GM12878 (cell line): ENCODE results near the gene FAM163B. TPM values are rescaled to one million over a fixed set of nuclear protein-coding genes. Genes with fewer than 3 reads are reported as not detected.

Experiments
- ATAC-seq: fragments of 200-7000 bp; cut with Tn5 transposase; 3 replicates; pipeline ENCODE4 v1.9.1; 2020; ENCODE audit warnings: mild to moderate bottlenecking, moderate library complexity
- BruUV-seq: library from RNA; stranded (reverse); fragments of 400-500 nt; replicated peaks from 2 replicates; lab custom pipeline; 2021; lab: Mats Ljungman, UMichigan
- CTCF ChIA-PET: fragments of 300-600 bp; sonication (Branson Sonifier 250); formaldehyde crosslinking; extraction: SDS; loops from one replicate; lab custom pipeline; 2021; ENCODE audit warnings: inconsistent platforms; lab: Yijun Ruan, JAX
- POLR2A ChIA-PET: fragments of 350-600 bp; formaldehyde crosslinking; extraction: SDS; loops from one replicate; lab custom pipeline; 2021; ENCODE audit warnings: inconsistent platforms; lab: Charles Lee
- RAD21 ChIA-PET: fragments of 300-600 bp; sonication (Branson Sonifier 250); formaldehyde crosslinking; loops from one replicate; lab custom pipeline; 2023; ENCODE audit warnings: antibody characterized with exemption; ENCODE audit not compliant: unreplicated experiment; lab: Charles Lee
- SMC1A ChIA-PET: fragments of 300-600 bp; sonication (Branson Sonifier 250); formaldehyde crosslinking; loops from one replicate; lab custom pipeline; 2023; ENCODE audit not compliant: unreplicated experiment, uncharacterized antibody; lab: Charles Lee
- DNase-seq: peaks from one replicate; pipeline ENCODE4 v3.0.0-alpha.2; 2011; ENCODE audit warnings: low read depth, low spot score
- FAIRE-seq: peaks from 3 replicates; lab custom pipeline; 2011; peaks lifted over from hg19 to GRCh38; lab: Jason Lieb, UNC
- H2AFZ ChIP-seq: 2 replicates; pipeline ENCODE4 v1.6.0; 2011; ENCODE audit warnings: low read depth, low read length, control low read depth; ENCODE audit not compliant: control insufficient read depth
- H3K27ac ChIP-seq: 2 replicates; pipeline ENCODE4 v1.5.1; 2011; ENCODE audit warnings: control low read depth; ENCODE audit not compliant: control insufficient read depth, insufficient read depth
- H3K27me3 ChIP-seq, 2 experiments: replicated peaks in 1 of 2; 2 replicates each; pipeline versions ENCODE4 v1.6.0 to v1.6.1; 2011; ENCODE audit warnings: low read length in 1 of 2; ENCODE audit not compliant: control insufficient read depth in 2 of 2, insufficient read depth in 2 of 2
- H3K36me3 ChIP-seq, 2 experiments: 2 replicates each; pipeline ENCODE4 v1.5.1; 2011; ENCODE audit warnings: low read length in 1 of 2; ENCODE audit not compliant: control insufficient read depth in 2 of 2, insufficient read depth in 2 of 2
- H3K4me1 ChIP-seq: 2 replicates; pipeline ENCODE4 v1.6.1; 2011; ENCODE audit warnings: mild to moderate bottlenecking, low read length, moderate library complexity, mixed read lengths; ENCODE audit not compliant: control insufficient read depth, insufficient read depth
- H3K4me2 ChIP-seq: 2 replicates; pipeline ENCODE4 v1.6.0; 2011; ENCODE audit warnings: control low read depth; ENCODE audit not compliant: control insufficient read depth, insufficient read depth
- H3K4me3 ChIP-seq: fragments of 200-600 bp; sonication (generic); 2 replicates; pipeline ENCODE4 v1.5.1; 2016
- H3K79me2 ChIP-seq: 2 replicates; pipeline ENCODE4 v1.6.0; 2011; ENCODE audit warnings: low read length; ENCODE audit not compliant: control insufficient read depth, insufficient read depth
- H3K9ac ChIP-seq: 2 replicates; pipeline ENCODE4 v1.8.0; 2011; ENCODE audit warnings: low read length, control low read depth, mixed read lengths; ENCODE audit not compliant: control insufficient read depth, insufficient read depth
- H3K9me3 ChIP-seq: replicated peaks from 3 replicates; pipeline ENCODE4 v1.5.1; 2011; ENCODE audit warnings: mild to moderate bottlenecking, low read length; ENCODE audit not compliant: control insufficient read depth, insufficient read depth
- H4K20me1 ChIP-seq: 2 replicates; pipeline ENCODE4 v1.6.0; 2011; ENCODE audit not compliant: control insufficient read depth, insufficient read depth
- ATF2 ChIP-seq: IDR thresholded peaks from 2 replicates; pipeline ENCODE4 v1.6.1; 2012; ENCODE audit warnings: low read length, inconsistent platforms
- ATF7 ChIP-seq: fragments of 450-650 bp; IDR thresholded peaks from 2 replicates; pipeline ENCODE4 v1.6.1; 2016; ENCODE audit warnings: low read depth, mild to moderate bottlenecking
- FOS ChIP-seq: IDR thresholded peaks from 3 replicates; pipeline ENCODE4 v1.6.1; 2011; ENCODE audit warnings: borderline replicate concordance; ENCODE audit not compliant: insufficient read length; ENCODE audit errors: extremely low read depth
- IKZF1 ChIP-seq: fragments of 450-650 bp; conservative IDR thresholded peaks from 2 replicates; pipeline ENCODE4 v1.6.1; 2017; ENCODE audit warnings: antibody characterized with exemption, mild to moderate bottlenecking
- JUND ChIP-seq: IDR thresholded peaks from 2 replicates; pipeline ENCODE4 v1.6.1; 2012; ENCODE audit warnings: low read depth, mild to moderate bottlenecking, low read length, improper control_type of control experiment, moderate library complexity
- KAT2A ChIP-seq: conservative IDR thresholded peaks from 2 replicates; pipeline ENCODE4 v1.6.1; 2011; ENCODE audit warnings: low read depth, low read length; ENCODE audit not compliant: control insufficient read depth
- KDM1A ChIP-seq: fragments of 200-600 bp; sonication (generic); IDR thresholded peaks from 2 replicates; pipeline ENCODE4 v1.6.1; 2016; ENCODE audit warnings: borderline replicate concordance
- MEF2B ChIP-seq: fragments of 450-650 bp; IDR thresholded peaks from 2 replicates; pipeline ENCODE4 v1.6.1; 2018; ENCODE audit warnings: mild to moderate bottlenecking, moderate library complexity; ENCODE audit not compliant: partially characterized antibody, poor library complexity, severe bottlenecking
- NRF1 ChIP-seq: conservative IDR thresholded peaks from 2 replicates; pipeline ENCODE4 v1.6.1; 2011; ENCODE audit warnings: mild to moderate bottlenecking, low read depth, low read length, improper control_type of control experiment
- PBX3 ChIP-seq: IDR thresholded peaks from 2 replicates; pipeline ENCODE4 v1.6.1; 2011; ENCODE audit warnings: mild to moderate bottlenecking, low read depth, low read length, moderate library complexity; ENCODE audit not compliant: insufficient replicate concordance
- RELB ChIP-seq: fragments of 450-650 bp; IDR thresholded peaks from 2 replicates; pipeline ENCODE4 v1.6.1; 2017; ENCODE audit warnings: low read depth, mild to moderate bottlenecking, moderate library complexity
- SKIL ChIP-seq: fragments of 450-650 bp; IDR thresholded peaks from 2 replicates; pipeline ENCODE4 v1.6.1; 2017; ENCODE audit warnings: mild to moderate bottlenecking, low read depth, inconsistent platforms; ENCODE audit not compliant: poor library complexity, severe bottlenecking
- SPI1 ChIP-seq: IDR thresholded peaks from 2 replicates; pipeline ENCODE4 v1.6.1; 2011; ENCODE audit warnings: low read depth, mild to moderate bottlenecking, low read length, moderate library complexity, borderline replicate concordance; ENCODE audit not compliant: insufficient read depth
- STAT3 ChIP-seq: IDR thresholded peaks from 2 replicates; pipeline ENCODE4 v1.6.1; 2011; ENCODE audit warnings: low read depth, low read length, improper control_type of control experiment
- WRNIP1 ChIP-seq: IDR thresholded peaks from 2 replicates; pipeline ENCODE4 v1.6.1; 2011; ENCODE audit warnings: low read depth, low read length, improper control_type of control experiment, borderline replicate concordance
- ZNF207 ChIP-seq: fragments of 450-650 bp; IDR thresholded peaks from 2 replicates; pipeline ENCODE4 v1.6.1; 2014; ENCODE audit warnings: antibody characterized with exemption, mild to moderate bottlenecking, borderline replicate concordance
- WGBS: methylation state at CpG from one replicate; pipeline ENCODE4 v1.1.6; 2016; ENCODE audit warnings: low lambda C conversion rate; ENCODE audit not compliant: insufficient replicate concordance, insufficient coverage; ENCODE audit errors: missing lambda C conversion rate; 5-methylcytosine and 5-hydroxymethylcytosine counted together
- in situ Hi-C: fragments of 300-500 bp; cut with MboI; formaldehyde crosslinking; loops from 9 replicates; pipeline ENCODE4 v1.14.3; 2018; ENCODE audit warnings: mixed read lengths
- intact Hi-C: fragments of 100-400 bp; cut with micrococcal nuclease; formaldehyde crosslinking; loops from one replicate; pipeline ENCODE4 v1.14.2; 2022; ENCODE audit not compliant: unreplicated experiment
- polyA plus RNA-seq, 11 experiments: library from polyadenylated mRNA; depleted of rRNA in 4 of 11; unstranded in 6 of 11; stranded (reverse) in 5 of 11; fragments of >200 nt; fragmentation: Nextera tagmentation in 4 of 11; fragmentation: Illumina TruSeq in 1 of 11; extraction: Ambion mirVana in 4 of 11; extraction: Trizol in 1 of 11; gene quantifications; 1 replicate in 1 of 11; 2 replicates in 10 of 11; pipeline versions ENCODE4 v1.2.1 to v1.2.3, GENCODE V29; 2011 to 2016; ENCODE audit warnings: inconsistent platforms in 2 of 11, missing spikeins in 2 of 11, low read depth in 1 of 11
- total RNA-seq, 4 experiments: library from RNA; depleted of rRNA in 3 of 4; stranded (reverse); fragments of >200 nt in 3 of 4; fragmentation: Illumina TruSeq in 1 of 4; extraction: Trizol in 1 of 4; gene quantifications; 2 replicates each; pipeline versions ENCODE4 v1.2.1 to v1.2.3, GENCODE V29; 2013 to 2021

Gene FAM163B
- total and polyA plus RNA-seq, 10 of the 15 experiments (the other 5 are each of a cell fraction or from before 2014, with no cell fraction given), result not detected

- TF ChIP-seq IKZF1, result no peak
- TF ChIP-seq WRNIP1, result no peak
- no peak for TF ChIP-seq JUND
- no peak for TF ChIP-seq ATF7
- no peak for TF ChIP-seq SKIL
These were observed 32.1 kb upstream of the FAM163B start (continued) for GRCh38 chr9:133641396-133641655.

- Histone ChIP-seq H3K27ac (no peak overlapping the region), H2AFZ (no peak overlapping the region), H3K36me3 (no peaks in the 10 kb centered on the region), H3K27me3 (no peaks in the 10 kb centered on the region; a peak in 2 of 4 replicates), H3K4me3 (no peak overlapping the region), H3K9me3 (no peaks in the 10 kb centered on the region), H4K20me1 (no peaks in the 10 kb centered on the region), H3K9ac (no peak overlapping the region), H3K79me2 (no peaks in the 10 kb centered on the region), H3K4me2 (no peak overlapping the region), H3K4me1 (no peaks in the 10 kb centered on the region)
- ChIA-PET POLR2A (no interaction called here), SMC1A (no interaction called here), RAD21 (no interaction called here), CTCF (interaction anchor here (1.3 kb wide), 1 partner anchor 13 kb away, joined by 3 read pairs; no protein-coding TSS in a partner anchor)
- intact Hi-C loops, result no loop called here
- DNase-seq (no peak), FAIRE-seq (no peak), ATAC-seq (no peak)
- in situ Hi-C loops, result no loop called here
- BruUV-seq, result no TSS peak
- 5% methylated on average over 13 of the region's 13 CpGs for WGBS
- no peak for TF ChIP-seq PBX3
- no peak for TF ChIP-seq NRF1
- no peak for TF ChIP-seq FOS
- no peak for TF ChIP-seq ATF2
- TF ChIP-seq SPI1, result no peak
- no peak for TF ChIP-seq KDM1A
- no peak for TF ChIP-seq MEF2B
- no peak for TF ChIP-seq ZNF207
- TF ChIP-seq KAT2A, result no peak
- TF ChIP-seq RELB, result no peak
- no peak for TF ChIP-seq STAT3
These were observed 31.6 kb upstream of the FAM163B start for GRCh38 chr9:133640580-133641395.
